HG03045 (cell line): ENCODE measurements around the gene SIL1.

ENCODE experiments used
- ATAC-seq: cut with Tn5 transposase; IDR thresholded peaks from one replicate; pipeline ENCODE4 v1.9.1; 2021; ENCODE audit warnings: mild to moderate bottlenecking, moderate library complexity; ENCODE audit not compliant: unreplicated experiment

SIL1 gene

GRCh38 chr5:138898742-138899141 lies 299.4 kb downstream of the SIL1 start:
- no peak for ATAC-seq

DNA sequence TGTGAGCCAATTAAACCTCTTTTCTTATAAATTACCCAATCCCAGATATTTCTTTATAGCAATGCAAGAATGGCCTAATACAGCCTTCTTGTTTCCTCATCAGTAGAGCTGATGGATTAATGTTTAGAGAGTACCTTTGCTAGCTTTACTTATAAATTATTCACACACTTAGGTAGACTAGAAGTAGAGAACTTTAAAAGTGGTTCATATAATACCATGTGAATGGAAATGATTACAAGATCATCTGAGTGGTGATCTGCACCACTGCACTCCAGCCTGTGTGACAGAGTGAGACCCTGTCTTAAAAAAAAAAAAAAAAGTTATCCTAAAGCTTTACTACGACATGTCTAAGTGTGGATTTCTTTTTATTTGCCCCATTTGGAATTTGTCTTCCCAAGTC lies 299.9 kb downstream of the SIL1 start:
- ATAC-seq = no peak
